GM19328 (cell line): Measurements from ENCODE around the gene PLEKHG5.

ENCODE experiments used
- ATAC-seq: cut with Tn5 transposase; IDR thresholded peaks from one replicate; pipeline ENCODE4 v1.9.1; 2021; ENCODE audit warnings: mild to moderate bottlenecking, moderate library complexity; ENCODE audit not compliant: unreplicated experiment

The PLEKHG5 gene

GRCh38 chr1:6481820-6482219, 9.6 kb downstream of the PLEKHG5 start:
- no peak for ATAC-seq

- no peak for ATAC-seq
Observed at GRCh38 chr1:6477039-6477820, 14.2 kb downstream of the PLEKHG5 start.

GRCh38 chr1:6476483-6476882, 15.0 kb downstream of the PLEKHG5 start:
- no peak for ATAC-seq

GRCh38 chr1:6475381-6476133, 15.9 kb downstream of the PLEKHG5 start:
- no peak for ATAC-seq

GRCh38 chr1:6474815-6475282, 16.6 kb downstream of the PLEKHG5 start:
- ATAC-seq = no peak

GRCh38 chr1:6473974-6474814, 17.3 kb downstream of the PLEKHG5 start:
- no peak for ATAC-seq

GRCh38 chr1:6473156-6473555, 18.3 kb downstream of the PLEKHG5 start:
- ATAC-seq = no peak

GRCh38 chr1:6472391-6472790, 19.1 kb downstream of the PLEKHG5 start:
- no peak for ATAC-seq

GRCh38 chr1:6471970-6472368, 19.5 kb downstream of the PLEKHG5 start:
- no peak for ATAC-seq

- ATAC-seq = no peak
Observed at GRCh38 chr1:6471086-6471969, 20.1 kb downstream of the PLEKHG5 start.

- ATAC-seq = no peak
Observed at GRCh38 chr1:6470132-6471085, 21.1 kb downstream of the PLEKHG5 start.

GRCh38 chr1:6468729-6469461, 22.6 kb downstream of the PLEKHG5 start:
- no peak for ATAC-seq

- ATAC-seq = no peak
Observed at GRCh38 chr1:6467744-6468688, 23.5 kb downstream of the PLEKHG5 start.

GRCh38 chr1:6467224-6467623, 24.2 kb downstream of the PLEKHG5 start:
- no peak for ATAC-seq

- ATAC-seq = no peak
Observed at GRCh38 chr1:6466751-6467150, 24.7 kb downstream of the PLEKHG5 start.

GRCh38 chr1:6466023-6466422, 25.4 kb downstream of the PLEKHG5 start, which contains the start of gene TNFRSF25:
Gene TNFRSF25, minus strand, starts transcription at chr1:6466173. Its CDS starts 66 bp downstream, at chr1:6466107.
- no peak for ATAC-seq

- ATAC-seq = no peak
Observed at GRCh38 chr1:6465461-6466005, 25.9 kb downstream of the PLEKHG5 start.
